ENCODE results near the gene VSIG10L2. TPM values are rescaled to one million over a fixed set of nuclear protein-coding genes. Genes with fewer than 3 reads are reported as not detected.

Gene VSIG10L2
- total RNA-seq, 6 experiments from 2014 or later = 0.06 TPM; not detected in 5

GRCh38 chr11:125942771-125943428 lies 2.9 kb upstream of the VSIG10L2 start:
- Histone ChIP-seq H3K36me3 (no peaks in the 10 kb centered on the region), H3K9me3 (no peaks in the 10 kb centered on the region), H3K4me3 (no peak overlapping the region), H3K4me1 (no peaks in the 10 kb centered on the region), H3K27ac (no peak overlapping the region), H3K27me3 (no peaks in the 10 kb centered on the region)
- WGBS (ENCODE audit: insufficient coverage, low coverage, low lambda C conversion rate, missing lambda C conversion rate) = 70% methylated on average over 2 of the region's 12 CpGs
- no peak for TF ChIP-seq POLR2A (IDR thresholded peaks at IDR 0.05)
- TF ChIP-seq CTCF (IDR thresholded peaks at IDR 0.05) = no peak
- intact Hi-C loops (cut with DNase I) = loop anchor here in 1 of 2 donors (10.0 kb wide), 1 partner anchor 92 kb away; no protein-coding TSS in a partner anchor
- ATAC-seq = no peak
- no peak for DNase-seq

DNA sequence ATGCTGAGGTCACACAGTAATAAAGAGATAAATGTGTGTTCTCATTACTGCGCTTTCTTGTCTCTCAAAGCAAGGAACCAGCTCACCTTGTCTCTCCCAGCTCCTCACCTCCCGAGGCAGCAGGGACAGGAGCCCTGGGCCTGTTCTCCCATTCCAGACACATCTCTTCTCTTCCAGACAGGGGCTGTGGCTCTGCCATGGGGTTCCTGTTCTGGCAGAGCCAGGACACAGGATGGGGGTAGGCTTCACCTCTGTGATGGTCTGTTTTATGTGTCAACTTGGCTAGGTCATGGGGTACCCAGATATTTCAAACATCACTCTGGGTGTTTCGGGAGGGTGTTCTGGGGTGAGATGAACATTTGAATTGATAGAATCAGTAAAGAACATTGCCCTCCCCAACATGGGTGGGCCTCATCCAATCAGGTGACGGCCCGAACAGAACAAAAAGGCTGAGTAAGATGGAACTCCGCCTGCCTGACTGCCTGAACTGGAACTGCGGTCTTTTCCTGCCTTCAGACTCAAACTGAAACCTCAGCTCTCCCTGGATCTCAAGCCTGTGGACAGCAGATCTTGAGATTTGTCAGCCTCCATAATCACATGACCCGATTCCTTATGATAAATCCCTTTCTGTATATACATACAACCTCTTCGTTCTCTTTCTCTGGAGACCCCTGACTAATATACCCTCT lies 2.0 kb upstream of the VSIG10L2 start:
- no peak for TF ChIP-seq CTCF (IDR thresholded peaks at IDR 0.05)
- no peak for TF ChIP-seq POLR2A (IDR thresholded peaks at IDR 0.05)
- ATAC-seq = no peak

DNA sequence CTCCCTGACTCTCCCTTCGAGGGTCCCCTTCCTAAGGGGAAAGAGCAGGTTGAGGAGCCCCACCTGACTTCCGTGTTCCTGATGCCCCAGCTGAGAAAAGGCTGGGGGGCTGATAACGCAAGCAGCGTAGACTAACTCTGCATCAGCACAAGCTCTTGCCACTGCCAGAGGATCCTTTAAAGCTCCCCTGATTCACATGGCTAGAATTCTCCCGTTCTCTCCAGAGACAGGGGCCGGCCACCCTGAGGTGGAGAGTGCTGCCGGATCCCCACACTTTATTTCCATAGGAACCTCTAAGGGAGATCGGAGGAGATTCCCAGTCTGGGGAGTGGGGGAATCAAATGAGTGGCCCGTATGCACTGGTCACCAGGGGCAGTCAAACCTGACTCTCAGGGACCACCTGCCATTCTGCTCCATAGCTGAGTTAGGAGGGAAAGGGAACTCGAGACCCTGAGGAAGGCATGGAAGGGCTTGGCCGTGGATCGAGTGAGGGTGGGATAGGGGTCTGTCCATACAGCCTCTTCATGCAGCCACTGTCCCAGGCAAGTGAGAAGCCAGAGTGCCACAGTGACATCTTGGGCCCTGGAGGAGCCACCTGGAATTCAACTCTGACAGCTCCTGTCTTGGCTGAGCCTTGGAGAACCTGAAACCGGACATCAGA lies 1.4 kb upstream of the VSIG10L2 start:
- Histone ChIP-seq H3K27me3 (no peaks in the 10 kb centered on the region), H3K27ac (no peak overlapping the region), H3K4me3 (no peak overlapping the region), H3K36me3 (no peaks in the 10 kb centered on the region), H3K4me1 (no peaks in the 10 kb centered on the region), H3K9me3 (no peaks in the 10 kb centered on the region)
- 53% methylated on average over 4 of the region's 13 CpGs for WGBS (ENCODE audit: insufficient coverage, low coverage, low lambda C conversion rate, missing lambda C conversion rate)
- TF ChIP-seq CTCF (IDR thresholded peaks at IDR 0.05) (no peak), POLR2A (IDR thresholded peaks at IDR 0.05) (no peak)
- DNase-seq (no peak), ATAC-seq (no peak)
- intact Hi-C loops (cut with DNase I) = loop anchor here in 1 of 2 donors (10.0 kb wide), 1 partner anchor 90 kb away; no protein-coding TSS in a partner anchor

More for the DNA sequence above, 2.0 kb upstream of the VSIG10L2 start:
- H3K9me3 ChIP-seq = no peaks in the 10 kb centered on the region
- no peaks in the 10 kb centered on the region for H3K4me1 ChIP-seq
- H3K27ac ChIP-seq = no peak overlapping the region
- intact Hi-C loops (cut with DNase I) = loop anchor here in 1 of 2 donors (10.0 kb wide), 1 partner anchor 91 kb away; no protein-coding TSS in a partner anchor
- H3K27me3 ChIP-seq = no peaks in the 10 kb centered on the region
- 79% methylated on average over 8 of the region's 9 CpGs for WGBS (ENCODE audit: insufficient coverage, low coverage, low lambda C conversion rate, missing lambda C conversion rate)
- no peak for DNase-seq
- H3K4me3 ChIP-seq = no peak overlapping the region
- no peaks in the 10 kb centered on the region for H3K36me3 ChIP-seq

DNA sequence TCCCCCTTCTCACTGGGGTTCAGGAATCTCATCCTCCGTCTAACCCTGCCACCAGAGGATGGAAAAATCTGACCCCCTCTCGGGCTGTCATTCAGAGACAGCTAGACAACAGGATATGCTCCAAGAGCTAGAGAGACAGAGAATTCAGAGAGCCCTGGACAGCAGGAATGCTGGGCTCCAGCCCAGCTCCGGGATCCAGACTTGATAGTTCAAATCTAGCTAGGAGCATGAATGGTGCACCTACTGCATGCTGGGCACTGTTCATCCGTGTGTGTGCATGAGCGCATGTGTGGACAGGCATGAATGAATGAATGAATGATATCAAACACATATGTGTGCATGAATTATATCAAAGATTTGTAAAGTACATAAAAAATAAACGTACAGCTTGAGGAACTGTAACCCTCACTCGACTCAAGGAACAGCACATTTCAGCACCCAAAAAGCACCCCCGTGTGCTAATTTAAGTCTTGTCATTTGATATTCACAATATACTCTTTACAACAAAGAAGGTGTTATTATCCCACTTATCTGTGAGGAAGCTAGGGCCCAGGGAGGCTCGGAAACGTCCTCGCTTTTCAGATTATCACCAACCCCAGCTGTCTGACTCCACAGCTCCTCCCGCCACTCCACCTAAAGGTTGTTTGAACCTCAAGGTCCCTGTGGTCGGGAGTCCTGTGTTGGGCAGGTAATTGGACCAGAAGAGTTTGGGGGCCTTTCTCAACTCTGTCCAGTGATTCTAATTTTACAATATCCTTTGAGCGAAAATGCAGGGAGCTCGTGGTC lies 640 bp upstream of the VSIG10L2 start:
- ATAC-seq = no peak
- WGBS (ENCODE audit: insufficient coverage, low coverage, low lambda C conversion rate, missing lambda C conversion rate) = 69% methylated on average over 12 of the region's 15 CpGs
- TF ChIP-seq POLR2A (IDR thresholded peaks at IDR 0.05) (no peak), CTCF (IDR thresholded peaks at IDR 0.05) (no peak)
- no peaks in the 10 kb centered on the region for H3K9me3 ChIP-seq
- no peak for DNase-seq
- H3K36me3 ChIP-seq = no peaks in the 10 kb centered on the region
- no peak overlapping the region for H3K4me3 ChIP-seq
- H3K27ac ChIP-seq = no peak overlapping the region
- no peaks in the 10 kb centered on the region for H3K4me1 ChIP-seq
- intact Hi-C loops (cut with DNase I) = loop anchor here in 1 of 2 donors (10.0 kb wide), 1 partner anchor 90 kb away; no protein-coding TSS in a partner anchor
- H3K27me3 ChIP-seq = no peaks in the 10 kb centered on the region

Measured in right lobe of liver (tissue), 6 donors.